GM10266 (cell line): ENCODE results near the gene LIPC.

ENCODE experiments used
- DNase-seq: peaks from one replicate; pipeline ENCODE4 v3.0.0; 2012; ENCODE audit errors: extremely low spot score
- CTCF ChIP-seq: IDR thresholded peaks from 2 replicates; pipeline ENCODE4 v1.5.1; 2012; ENCODE audit warnings: mild to moderate bottlenecking, low read depth; ENCODE audit not compliant: control insufficient read depth, insufficient read depth; ENCODE audit errors: missing control alignments

The LIPC gene

GRCh38 chr15:58524247-58524646 is 92.5 kb downstream of the LIPC start:
- no peak for DNase-seq
- TF ChIP-seq CTCF: no peak

GRCh38 chr15:58525991-58526421 is 94.2 kb downstream of the LIPC start:
- no peak for TF ChIP-seq CTCF
- DNase-seq: no peak

GRCh38 chr15:58526647-58527192 is 94.9 kb downstream of the LIPC start:
- TF ChIP-seq CTCF: no peak
- DNase-seq: no peak

- TF ChIP-seq CTCF: no peak
- DNase-seq: no peak
These were observed 95.9 kb downstream of the LIPC start for GRCh38 chr15:58527573-58528187.

- DNase-seq: no peak
- TF ChIP-seq CTCF: no peak
These were observed 96.5 kb downstream of the LIPC start for GRCh38 chr15:58528188-58528870.

- DNase-seq: no peak
- no peak for TF ChIP-seq CTCF
These were observed 97.2 kb downstream of the LIPC start for GRCh38 chr15:58529041-58529440.

GRCh38 chr15:58530056-58530590 is 98.3 kb downstream of the LIPC start:
- TF ChIP-seq CTCF: no peak
- no peak for DNase-seq
